HCT116 (cell line): ENCODE data around the gene DICER1.

Experiments
- CBX3 ChIP-seq: IDR thresholded peaks from 2 replicates; pipeline ENCODE4 v1.6.1; 2012; ENCODE audit warnings: low read depth
- CTCF ChIP-seq, 3 experiments: fragments of 200-600 bp in 1 of 3; sonication (generic) in 1 of 3; IDR thresholded peaks in 2 of 3; conservative IDR thresholded peaks in 1 of 3; 2 replicates each; pipeline ENCODE4 v1.5.1; 2012 to 2017; ENCODE audit warnings: low read depth in 2 of 3, low read length in 2 of 3, antibody characterized with exemption in 1 of 3, borderline replicate concordance in 1 of 3, control low read depth in 1 of 3, mild to moderate bottlenecking in 1 of 3, mixed read lengths in 1 of 3, mixed run types in 1 of 3, moderate library complexity in 1 of 3; ENCODE audit not compliant: insufficient read depth in 1 of 3
- EGR1 ChIP-seq: IDR thresholded peaks from 2 replicates; pipeline ENCODE4 v1.6.1; 2012; ENCODE audit warnings: low read depth
- EZH2 ChIP-seq: fragments of 200-600 bp; sonication (generic); IDR thresholded peaks from 2 replicates; pipeline ENCODE4 v1.6.1; 2017; ENCODE audit warnings: antibody characterized with exemption, mixed run types
- EZH2phosphoT487 ChIP-seq: fragments of 200-600 bp; IDR thresholded peaks from 2 replicates; pipeline ENCODE4 v1.6.1; 2018; ENCODE audit warnings: antibody characterized with exemption, borderline replicate concordance
- POLR2A ChIP-seq: IDR thresholded peaks from 2 replicates; pipeline ENCODE4 v1.7.0; 2011; ENCODE audit warnings: borderline replicate concordance; ENCODE audit not compliant: insufficient read depth, insufficient read length; ENCODE audit errors: extremely low read depth
- POLR2AphosphoS5 ChIP-seq: IDR thresholded peaks from 2 replicates; pipeline ENCODE4 v1.6.1; 2011; ENCODE audit warnings: mild to moderate bottlenecking, low read depth, low read length, moderate library complexity
- REST ChIP-seq: IDR thresholded peaks from 2 replicates; pipeline ENCODE4 v1.6.1; 2012; ENCODE audit warnings: low read depth
- SIN3A ChIP-seq: IDR thresholded peaks from 2 replicates; pipeline ENCODE4 v1.6.1; 2012; ENCODE audit warnings: low read depth
- SRF ChIP-seq: IDR thresholded peaks from 2 replicates; pipeline ENCODE4 v1.6.1; 2012; ENCODE audit warnings: low read depth
- YY1 ChIP-seq: IDR thresholded peaks from 2 replicates; pipeline ENCODE4 v1.6.1; 2011; ENCODE audit warnings: low read length, low read depth, moderate library complexity, mild to moderate bottlenecking; ENCODE audit not compliant: insufficient replicate concordance; ENCODE audit errors: extremely low read depth
- ZNF274 ChIP-seq: fragments of 200-500 bp; sonication (Bioruptor generic); IDR thresholded peaks from 2 replicates; pipeline ENCODE4 v1.6.1; 2014; ENCODE audit warnings: mild to moderate bottlenecking, low read depth, low read length, inconsistent platforms

GRCh38 chr14:95046711-95047681 is 110.3 kb downstream of the DICER1 start:
- no peak for TF ChIP-seq CBX3
- no peak for TF ChIP-seq SRF
- TF ChIP-seq REST, result no peak
- no peak for TF ChIP-seq EZH2
- no peak for TF ChIP-seq YY1
- TF ChIP-seq SIN3A, result no peak
- TF ChIP-seq EGR1, result no peak
- no peak for TF ChIP-seq POLR2A
- no peak for TF ChIP-seq ZNF274
- no peak for TF ChIP-seq CTCF (IDR thresholded peaks at IDR 0.05 in 2 of 3, conservative IDR thresholded peaks at IDR 0.05 in 1 of 3; ENCODE audit: borderline replicate concordance in 1 of 3, insufficient read depth in 1 of 3, low read depth in 2 of 3, low read length in 2 of 3)
- no peak for TF ChIP-seq POLR2AphosphoS5
- no peak for TF ChIP-seq EZH2phosphoT487
